Gastrocnemius medialis (tissue), 4 donors: ENCODE data around the gene ZEB1.

Experiments
- CTCF ChIP-seq, 5 experiments: fragments of 450-650 bp in 3 of 5; fragments of 200-600 bp in 2 of 5; sonication (generic) in 2 of 5; IDR thresholded peaks in 4 of 5; conservative IDR thresholded peaks in 1 of 5; 1 replicate in 4 of 5; 2 replicates in 1 of 5; pipeline ENCODE4 v1.5.1; 2016 to 2019; ENCODE audit warnings: antibody characterized with exemption in 5 of 5, mild to moderate bottlenecking in 3 of 5, moderate library complexity in 3 of 5
- POLR2A ChIP-seq, 2 donors: fragments of 450-650 bp; IDR thresholded peaks; one replicate each; pipeline ENCODE4 v1.6.1; 2017; ENCODE audit warnings: antibody characterized with exemption in 2 of 2, mild to moderate bottlenecking in 2 of 2, moderate library complexity in 2 of 2

GRCh38 chr10:31368724-31369123 is 49.7 kb downstream of the ZEB1 start:
- no peak for TF ChIP-seq POLR2A (IDR thresholded peaks at IDR 0.05)
- TF ChIP-seq CTCF (IDR thresholded peaks at IDR 0.05 in 4 of 5, conservative IDR thresholded peaks at IDR 0.05 in 1 of 5): no peak
